Thyroid gland (tissue), 4 donors: ENCODE measurements around the gene SCN4B. TPM values are rescaled to one million over a fixed set of nuclear protein-coding genes. Genes with fewer than 3 reads are reported as not detected.
"Not testable (repeated sequence)": the region's sequence is repeated elsewhere in the genome, so short reads cannot be mapped to it uniquely, and the experiment has no call there.

Experiments used
- DNase-seq, 2 donors: peaks; one replicate each; pipeline ENCODE4 v3.0.0-alpha.2; 2019
- H3K27ac ChIP-seq, 3 donors: fragments of 200-600 bp; sonication (generic); 1 replicate in 2 of 3; 2 replicates in 1 of 3; pipeline ENCODE4 v1.5.1; 2016 to 2019; ENCODE audit warnings: mild to moderate bottlenecking in 1 of 3, moderate library complexity in 1 of 3
- H3K27me3 ChIP-seq: fragments of 200-600 bp; sonication (generic); one replicate; pipeline ENCODE4 v1.5.1; 2019
- H3K36me3 ChIP-seq, 2 donors: fragments of 200-600 bp; sonication (generic); one replicate each; pipeline ENCODE4 v1.5.1; 2016 to 2019
- H3K4me1 ChIP-seq, 2 donors: fragments of 200-600 bp; sonication (generic); one replicate each; pipeline ENCODE4 v1.5.1; 2017 to 2019
- H3K4me3 ChIP-seq, 3 donors: fragments of 200-600 bp; sonication (generic); replicated peaks in 1 of 3; 1 replicate in 2 of 3; 2 replicates in 1 of 3; pipeline ENCODE4 v1.5.1; 2016; ENCODE audit warnings: mild to moderate bottlenecking in 1 of 3
- H3K9me3 ChIP-seq: fragments of 200-600 bp; sonication (generic); one replicate; pipeline ENCODE4 v1.5.1; 2017
- POLR2A ChIP-seq, 2 donors: fragments of 450-650 bp; IDR thresholded peaks; one replicate each; pipeline ENCODE4 v1.6.1; 2017; ENCODE audit warnings: antibody characterized with exemption in 2 of 2, mild to moderate bottlenecking in 2 of 2, moderate library complexity in 1 of 2
- WGBS, 2 donors: methylation state at CpG; one replicate each; pipeline ENCODE4 v1.1.5; 2017; 5-methylcytosine and 5-hydroxymethylcytosine counted together
- intact Hi-C: fragments of 100-400 bp; cut with DNase I; formaldehyde crosslinking; loops from one replicate; pipeline ENCODE4 v1.15.1; 2023
- total RNA-seq, 4 donors: library from RNA; depleted of rRNA; stranded (reverse); fragments of >200 nt; gene quantifications; one replicate each; pipeline ENCODE4 v1.2.3, GENCODE V29; 2016
- TF ChIP-seq, protein P1 (sequence below), 6 experiments: fragments of 200-600 bp in 3 of 6; fragments of 450-650 bp in 3 of 6; sonication (generic) in 3 of 6; IDR thresholded peaks; one replicate each; pipeline ENCODE4 v1.5.1; 2016 to 2019; ENCODE audit warnings: antibody characterized with exemption in 6 of 6, mild to moderate bottlenecking in 2 of 6, inconsistent platforms in 1 of 6, moderate library complexity in 1 of 6

Gene SCN4B
- total RNA-seq, 4 donors from 2014 or later: 5.5 to 15.7 (median 10.5) TPM

GRCh38 chr11:118186346-118187107 lies 33.9 kb upstream of the SCN4B start:
- WGBS, 2 donors: 71 to 72% methylated on average over 6 of the region's 6 CpGs
- H3K36me3 ChIP-seq: no peaks in the 10 kb centered on the region
- no peaks in the 10 kb centered on the region for H3K4me1 ChIP-seq
- intact Hi-C loops: no loop called here
- H3K4me3 ChIP-seq: no peak overlapping the region
- H3K27me3 ChIP-seq: no peaks in the 10 kb centered on the region
- H3K9me3 ChIP-seq: no peaks in the 10 kb centered on the region
- H3K27ac ChIP-seq: no peak overlapping the region
- DNase-seq: no peak
- TF ChIP-seq, protein P1, sequence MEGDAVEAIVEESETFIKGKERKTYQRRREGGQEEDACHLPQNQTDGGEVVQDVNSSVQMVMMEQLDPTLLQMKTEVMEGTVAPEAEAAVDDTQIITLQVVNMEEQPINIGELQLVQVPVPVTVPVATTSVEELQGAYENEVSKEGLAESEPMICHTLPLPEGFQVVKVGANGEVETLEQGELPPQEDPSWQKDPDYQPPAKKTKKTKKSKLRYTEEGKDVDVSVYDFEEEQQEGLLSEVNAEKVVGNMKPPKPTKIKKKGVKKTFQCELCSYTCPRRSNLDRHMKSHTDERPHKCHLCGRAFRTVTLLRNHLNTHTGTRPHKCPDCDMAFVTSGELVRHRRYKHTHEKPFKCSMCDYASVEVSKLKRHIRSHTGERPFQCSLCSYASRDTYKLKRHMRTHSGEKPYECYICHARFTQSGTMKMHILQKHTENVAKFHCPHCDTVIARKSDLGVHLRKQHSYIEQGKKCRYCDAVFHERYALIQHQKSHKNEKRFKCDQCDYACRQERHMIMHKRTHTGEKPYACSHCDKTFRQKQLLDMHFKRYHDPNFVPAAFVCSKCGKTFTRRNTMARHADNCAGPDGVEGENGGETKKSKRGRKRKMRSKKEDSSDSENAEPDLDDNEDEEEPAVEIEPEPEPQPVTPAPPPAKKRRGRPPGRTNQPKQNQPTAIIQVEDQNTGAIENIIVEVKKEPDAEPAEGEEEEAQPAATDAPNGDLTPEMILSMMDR (IDR thresholded peaks at IDR 0.05): no peak
- TF ChIP-seq POLR2A (IDR thresholded peaks at IDR 0.05): no peak

DNA sequence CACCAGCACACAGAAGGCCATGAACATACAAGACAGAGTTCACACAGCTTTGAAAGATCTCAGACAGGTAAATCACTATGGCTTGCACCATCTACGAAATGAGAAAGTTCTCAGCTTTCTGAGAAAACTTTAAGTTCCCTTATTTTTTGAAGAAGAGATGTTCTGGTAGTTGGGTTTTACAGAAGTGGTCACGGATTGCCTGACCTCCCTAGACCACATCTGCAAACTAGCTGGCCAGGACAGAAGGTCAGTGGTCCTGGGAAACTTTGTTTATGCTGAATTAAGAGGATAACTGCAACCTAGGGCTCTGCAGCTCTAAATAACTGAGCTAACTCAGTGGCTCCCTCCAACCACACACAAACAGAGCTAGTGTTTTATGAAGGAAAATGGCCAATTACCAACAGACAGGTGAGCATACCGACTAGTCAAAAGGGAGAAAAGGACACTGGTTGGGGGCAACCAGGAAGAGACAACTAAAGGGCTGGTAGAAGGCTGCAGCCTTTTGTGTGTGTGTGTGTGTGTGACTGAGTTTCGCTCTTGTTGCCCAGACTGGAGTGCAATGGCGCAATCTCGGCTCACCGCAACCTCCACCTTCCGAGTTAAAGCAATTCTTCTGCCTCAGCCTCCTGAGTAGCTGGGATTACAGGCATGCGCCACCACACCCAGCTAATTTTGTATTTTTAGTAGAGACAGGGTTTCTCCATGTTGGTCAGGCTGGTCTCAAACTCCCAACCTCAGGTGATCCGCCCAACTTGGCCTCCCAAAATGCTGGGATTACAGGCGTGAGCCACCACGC lies 32.4 kb upstream of the SCN4B start:
- no peaks in the 10 kb centered on the region for H3K36me3 ChIP-seq
- peaks cover 5 to 9% of the 10 kb centered on the region in 2 donors for H3K4me1 ChIP-seq
- H3K9me3 ChIP-seq: no peaks in the 10 kb centered on the region
- H3K4me3 ChIP-seq: no peak overlapping the region
- DNase-seq: no peak
- TF ChIP-seq, protein P1 (IDR thresholded peaks at IDR 0.05): no peak
- no peak for TF ChIP-seq POLR2A (IDR thresholded peaks at IDR 0.05)
- H3K27me3 ChIP-seq: no peaks in the 10 kb centered on the region
- WGBS, 2 donors: 90 to 95% methylated on average over 12 of the region's 12 CpGs
- no peak overlapping the region for H3K27ac ChIP-seq
- intact Hi-C loops: no loop called here

- 94 to 95% methylated on average over 5 of the region's 5 CpGs for WGBS, 2 donors
- peaks cover 5 to 10% of the 10 kb centered on the region in 2 donors for H3K4me1 ChIP-seq
- intact Hi-C loops, H3K4me3 ChIP-seq, H3K36me3 ChIP-seq, H3K27me3 ChIP-seq, H3K27ac ChIP-seq, DNase-seq, H3K9me3 ChIP-seq: not testable (repeated sequence)
Observed at GRCh38 chr11:118183691-118184090, 31.1 kb upstream of the SCN4B start.

- intact Hi-C loops: no loop called here
- 14 to 15% methylated on average over 10 to 11 of the region's 11 CpGs for WGBS, 2 donors
- H3K4me3 ChIP-seq: no peak overlapping the region
- no peaks in the 10 kb centered on the region for H3K27me3 ChIP-seq
- peaks cover 13 to 20% of the 10 kb centered on the region in 2 donors for H3K4me1 ChIP-seq
- no peak overlapping the region for H3K27ac ChIP-seq
- DNase-seq: peak; percentile 74 to 80
- TF ChIP-seq POLR2A (IDR thresholded peaks at IDR 0.05): no peak
- TF ChIP-seq, protein P1 (IDR thresholded peaks at IDR 0.05): no peak
- no peaks in the 10 kb centered on the region for H3K9me3 ChIP-seq
- H3K36me3 ChIP-seq: no peaks in the 10 kb centered on the region
Observed at GRCh38 chr11:118180300-118180703, 27.7 kb upstream of the SCN4B start.

DNA sequence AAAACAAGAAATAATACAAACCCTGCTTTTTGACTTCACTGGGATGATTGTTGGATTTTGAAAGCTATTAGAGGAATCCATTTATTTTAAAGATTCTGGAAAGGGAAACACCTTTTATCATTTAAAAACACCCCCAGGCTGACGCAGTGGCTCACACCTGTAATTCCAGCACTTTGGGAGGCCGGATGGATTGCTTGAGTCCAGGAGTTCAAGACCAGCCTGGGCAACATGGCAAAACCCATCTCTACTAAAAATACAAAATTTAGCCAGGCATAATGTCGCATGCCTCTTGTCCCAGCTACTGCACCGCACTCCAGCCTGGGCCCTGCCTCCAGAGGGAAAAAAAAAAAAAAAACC lies 24.1 kb upstream of the SCN4B start:
- no peaks in the 10 kb centered on the region for H3K9me3 ChIP-seq
- no peaks in the 10 kb centered on the region for H3K27me3 ChIP-seq
- TF ChIP-seq, protein P1 (IDR thresholded peaks at IDR 0.05): no peak
- TF ChIP-seq POLR2A (IDR thresholded peaks at IDR 0.05): no peak
- H3K4me3 ChIP-seq: no peak overlapping the region
- intact Hi-C loops: no loop called here
- WGBS, 2 donors: 87 to 89% methylated on average over 4 of the region's 4 CpGs
- H3K36me3 ChIP-seq: no peaks in the 10 kb centered on the region
- H3K27ac ChIP-seq: no peak overlapping the region
- H3K4me1 ChIP-seq: peaks cover 13 to 24% of the 10 kb centered on the region in 2 donors
- DNase-seq: no peak
